NCI-H2107 treated with DMSO at 0.1 percent for 48 hours (cell line): ENCODE data around the gene GNAQ.
"Not testable (repeated sequence)": the region's sequence is repeated elsewhere in the genome, so short reads cannot be mapped to it uniquely, and the experiment has no call there.

Source experiments
- DNase-seq: peaks from one replicate; lab custom pipeline; 2025; ENCODE audit not compliant: unreplicated experiment; lab: John Stamatoyannopoulos, UW

The GNAQ gene

DNA sequence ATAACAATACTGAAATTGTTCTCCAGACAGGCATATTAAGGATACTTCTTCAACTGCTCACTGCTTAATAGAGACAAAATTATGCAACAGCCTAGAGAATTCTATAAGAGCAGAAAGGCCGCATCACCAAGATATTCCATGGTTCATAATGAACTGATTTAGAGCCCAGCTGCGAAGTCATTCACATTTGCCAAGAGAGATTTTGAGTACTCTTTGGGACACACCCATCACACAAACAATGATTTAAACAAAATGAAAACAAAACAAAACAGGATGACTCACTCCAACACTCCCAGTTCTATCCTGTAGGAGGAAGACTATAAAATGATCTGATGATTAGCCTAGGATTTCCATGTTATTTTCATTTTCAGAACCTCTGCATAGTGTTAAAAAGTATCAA is 237.8 kb downstream of the GNAQ start:
- DNase-seq, result no peak

DNA sequence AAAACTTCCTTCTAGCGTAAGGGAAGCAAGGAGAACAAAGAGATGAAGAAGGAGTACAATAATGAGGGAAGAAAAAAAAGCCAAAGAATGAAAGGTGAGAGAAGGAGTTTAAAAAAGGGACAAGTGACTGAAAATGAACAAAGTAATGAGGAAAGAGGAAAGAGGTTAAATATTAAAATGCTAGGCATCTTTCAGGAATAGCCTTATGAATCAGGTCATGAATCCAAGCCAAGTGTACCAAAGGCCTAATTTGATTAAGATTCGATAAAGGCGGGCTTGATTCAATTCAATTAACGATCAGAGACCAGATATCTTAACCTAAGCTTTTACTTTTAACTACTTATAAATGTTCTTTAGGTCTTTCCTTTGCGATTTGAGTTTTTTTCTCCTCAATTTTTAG is 241.7 kb downstream of the GNAQ start:
- DNase-seq, result no peak

DNA sequence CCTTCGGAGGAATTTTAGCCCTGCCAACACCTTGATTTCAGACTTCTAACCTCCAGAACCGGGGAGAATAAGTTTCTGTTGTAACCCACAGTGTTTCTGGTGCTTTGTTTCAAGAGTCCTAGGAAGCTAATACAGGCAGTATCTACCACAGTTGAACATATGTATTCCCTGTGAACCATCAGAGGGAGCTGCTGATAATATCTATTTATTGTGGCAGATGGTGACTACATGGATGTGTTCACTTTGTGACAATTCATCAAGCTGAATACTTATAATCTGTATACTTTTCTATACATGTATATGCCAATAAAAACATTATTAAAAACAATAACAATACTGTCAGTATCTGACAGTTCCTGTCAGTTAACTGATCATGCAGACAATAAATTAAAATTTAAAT is 246.3 kb downstream of the GNAQ start:
- DNase-seq, result no peak

GRCh38 chr9:77783518-77783917 is 248.1 kb downstream of the GNAQ start:
- no peak for DNase-seq

DNA sequence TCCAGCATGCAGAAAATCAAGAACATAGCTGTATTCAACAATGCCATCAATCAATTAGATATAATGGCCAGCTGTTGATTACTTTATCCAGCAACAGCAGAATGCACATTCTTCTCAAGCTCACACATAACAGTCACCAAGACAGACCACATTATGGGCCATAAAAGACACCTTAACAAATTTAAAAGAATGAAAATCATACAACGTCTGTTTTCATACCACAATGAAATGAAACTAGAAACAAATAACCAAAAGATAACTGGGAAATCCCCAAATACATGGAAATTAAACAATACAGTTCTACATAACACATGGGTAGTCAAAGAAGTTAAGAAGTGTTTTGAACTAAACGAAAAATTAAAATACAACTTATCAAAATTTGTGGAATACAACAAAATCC is 252.6 kb downstream of the GNAQ start:
- DNase-seq, result no peak

DNA sequence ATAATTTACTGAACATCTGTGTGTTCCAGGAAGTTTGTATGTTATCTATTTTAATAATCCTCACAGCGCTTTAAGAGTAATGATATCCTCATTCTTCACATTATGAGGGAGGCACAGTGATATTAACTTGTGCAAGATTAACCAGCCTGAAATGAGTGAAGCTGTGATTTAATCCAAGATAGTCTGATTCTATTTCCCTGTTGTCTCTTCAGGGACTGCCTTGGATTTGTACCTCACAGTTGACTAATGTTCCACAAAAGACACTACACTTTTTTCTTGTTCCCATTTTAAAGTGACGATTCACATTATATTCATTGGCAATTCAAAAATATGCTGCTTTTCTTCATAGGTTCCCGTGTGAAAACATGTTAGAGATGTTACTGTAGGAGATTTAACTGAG is 258.2 kb downstream of the GNAQ start:
- DNase-seq, result no peak

- no peak for DNase-seq
These were observed 259.0 kb downstream of the GNAQ start for GRCh38 chr9:77772646-77773045.

DNA sequence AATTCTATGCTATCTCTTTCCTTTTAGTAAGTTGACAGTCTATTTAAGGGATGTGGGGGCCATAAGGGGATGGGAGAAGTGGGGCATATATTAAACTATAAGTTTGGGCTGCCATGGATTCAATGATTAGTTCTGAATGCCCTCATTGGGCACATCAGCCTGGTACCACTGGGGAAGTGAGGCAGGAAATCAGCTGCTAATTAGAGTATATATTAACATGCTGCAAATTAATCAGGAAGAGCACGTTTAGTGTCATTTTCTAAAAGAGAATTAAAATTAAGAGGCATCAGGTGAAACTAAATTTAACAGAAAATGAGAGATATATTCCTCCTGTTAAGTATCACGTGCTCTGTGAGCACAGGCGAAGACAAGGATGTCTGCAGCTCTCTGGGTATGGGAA is 260.4 kb downstream of the GNAQ start:
- DNase-seq, result no peak

DNA sequence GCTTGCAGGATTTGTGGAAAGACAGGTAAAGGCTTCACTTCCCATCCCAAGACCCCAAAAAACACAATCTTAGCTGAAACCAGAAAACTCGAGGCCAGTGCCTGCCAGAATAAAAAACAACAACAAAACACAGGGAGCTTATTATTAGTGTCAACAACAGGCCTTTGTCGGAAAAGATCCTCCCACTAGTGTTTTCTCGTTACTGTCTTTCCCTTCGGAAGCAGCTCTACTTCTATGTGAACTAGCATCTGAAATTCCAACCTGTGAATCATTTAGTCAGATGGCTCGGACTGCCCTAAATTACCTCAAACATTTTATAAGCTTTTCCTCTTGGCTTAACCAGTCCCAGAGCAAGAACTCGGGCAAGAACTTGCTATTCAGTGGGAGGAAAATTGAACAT is 261.3 kb downstream of the GNAQ start:
- DNase-seq, result no peak

DNA sequence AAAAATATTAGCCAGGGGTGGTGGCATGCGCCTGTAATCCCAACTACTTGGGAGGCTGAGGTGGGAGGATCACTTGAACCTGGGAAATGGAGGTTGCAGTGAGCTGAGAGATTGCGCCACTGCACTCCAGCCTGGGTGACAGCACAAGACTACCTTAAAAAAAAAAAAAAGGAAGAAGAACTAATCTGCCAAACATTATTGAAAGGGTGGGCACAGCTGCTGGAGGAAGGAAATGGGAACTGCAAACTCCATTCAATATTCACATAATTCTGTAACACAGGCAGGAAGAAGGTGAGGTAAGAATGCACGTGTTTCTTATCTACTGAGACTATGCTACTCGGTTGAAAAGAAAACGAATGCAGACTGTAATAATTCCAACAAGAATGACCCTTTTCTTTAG is 262.4 kb downstream of the GNAQ start:
- DNase-seq, result no peak

GRCh38 chr9:77766587-77766986 is 265.0 kb downstream of the GNAQ start:
- DNase-seq, result no peak

- no peak for DNase-seq
These were observed 265.8 kb downstream of the GNAQ start for GRCh38 chr9:77765781-77766259.

- DNase-seq, result no peak
These were observed 266.5 kb downstream of the GNAQ start for GRCh38 chr9:77764894-77765780.

- DNase-seq, result no peak
These were observed 268.0 kb downstream of the GNAQ start for GRCh38 chr9:77763566-77763965.

DNA sequence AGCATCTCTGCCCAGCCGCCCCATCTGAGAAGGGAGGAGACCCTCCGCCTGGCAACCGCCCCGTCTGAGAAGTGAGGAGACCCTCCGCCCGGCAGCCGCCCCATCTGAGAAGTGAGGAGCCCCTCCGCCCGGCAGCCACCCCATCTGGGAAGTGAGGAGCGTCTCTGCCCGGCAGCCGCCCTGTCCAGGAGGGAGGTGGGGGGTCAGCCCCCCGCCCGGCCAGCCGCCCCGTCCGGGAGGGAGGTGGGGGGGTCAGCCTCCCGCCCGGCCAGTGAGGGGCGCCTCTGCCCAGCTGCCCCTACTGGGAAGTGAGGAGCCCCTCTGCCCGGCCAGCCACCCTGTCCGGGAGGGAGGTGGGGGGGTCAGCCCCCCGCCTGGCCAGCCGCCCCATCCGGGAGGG is 270.7 kb downstream of the GNAQ start:
- DNase-seq, result not testable (repeated sequence)

DNA sequence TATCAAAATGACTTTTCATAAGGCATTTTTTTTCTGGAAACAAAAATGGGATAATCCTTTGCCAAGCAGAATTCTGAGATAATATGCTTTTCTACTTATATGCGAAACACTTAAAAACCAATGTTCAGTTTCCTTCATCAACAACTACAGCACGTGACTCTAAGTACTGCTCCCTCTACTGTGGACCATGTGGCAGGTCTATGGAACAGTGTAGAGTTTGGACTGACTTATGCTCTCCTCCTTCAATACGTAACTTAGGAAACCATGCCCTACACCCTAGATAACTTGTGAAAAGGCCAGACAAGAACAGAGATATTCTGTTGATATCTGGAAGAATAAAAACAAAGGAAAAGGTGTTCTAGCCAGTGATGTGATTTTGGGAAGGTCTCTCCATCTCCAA is 272.2 kb downstream of the GNAQ start:
- no peak for DNase-seq

DNA sequence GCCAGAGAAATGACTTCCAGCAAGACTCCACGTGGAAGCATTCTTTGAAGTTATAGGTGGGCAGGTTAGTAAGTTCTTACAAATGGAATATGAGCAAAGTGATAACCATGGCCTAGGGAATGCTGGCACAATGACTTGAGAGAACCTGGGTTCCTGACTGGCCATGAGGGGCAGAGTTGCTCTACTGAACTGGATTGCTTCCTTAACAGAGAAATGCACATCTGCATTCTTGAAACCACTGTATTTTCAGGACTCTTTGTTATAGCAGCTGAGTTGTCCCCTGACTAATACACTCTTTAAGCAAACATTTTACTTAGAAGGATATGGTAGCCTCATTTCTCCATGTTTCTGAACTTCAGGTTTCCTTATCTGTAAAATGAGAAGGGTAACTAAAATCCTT is 275.2 kb downstream of the GNAQ start:
- DNase-seq, result no peak

DNA sequence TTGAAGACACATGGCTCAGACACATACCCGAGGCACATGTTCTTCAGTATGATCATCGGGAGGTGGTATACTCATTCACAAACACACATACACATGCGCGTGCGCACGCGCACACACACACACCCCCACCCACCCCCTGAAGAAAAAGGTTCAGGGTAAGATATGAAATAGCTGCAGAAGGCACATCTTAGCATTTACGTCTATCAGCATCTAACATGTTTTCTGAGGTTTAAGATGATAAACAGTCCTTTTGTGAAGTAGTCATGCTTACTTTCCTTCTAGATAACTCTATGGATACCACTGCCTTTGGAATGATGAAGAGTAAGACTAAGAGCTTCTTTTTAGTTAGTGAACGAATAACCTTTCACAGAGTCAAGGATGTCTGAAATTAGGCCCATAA is 278.4 kb downstream of the GNAQ start:
- no peak for DNase-seq

- no peak for DNase-seq
These were observed 279.1 kb downstream of the GNAQ start for GRCh38 chr9:77752554-77752953.

- DNase-seq, result peak; percentile 68
These were observed 280.1 kb downstream of the GNAQ start for GRCh38 chr9:77751341-77752091.

DNA sequence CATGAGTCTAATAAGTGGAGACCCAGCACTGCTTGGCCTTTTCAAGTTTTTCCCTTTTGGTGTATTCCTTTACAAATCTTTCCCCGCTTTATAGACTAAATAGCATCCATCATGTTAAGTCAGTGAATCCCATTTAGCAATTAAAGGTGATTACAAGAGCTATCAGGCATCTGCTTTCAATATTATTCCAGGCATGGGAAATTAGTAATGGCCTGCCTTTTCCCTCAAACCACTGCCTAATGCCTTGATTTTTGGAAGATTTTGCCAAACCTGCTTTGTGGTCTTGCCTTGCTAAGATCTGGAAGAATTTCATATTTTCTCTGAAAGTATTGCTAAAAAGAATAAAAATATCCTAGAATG is 280.6 kb downstream of the GNAQ start:
- no peak for DNase-seq

- no peak for DNase-seq
These were observed 281.3 kb downstream of the GNAQ start for GRCh38 chr9:77750284-77750683.
